B cell (primary cell): ENCODE results near the gene TRMU. TPM values are rescaled to one million over a fixed set of nuclear protein-coding genes. Genes with fewer than 3 reads are reported as not detected.

Experiments used
- ATAC-seq: fragments of 200-7000 bp; cut with Tn5 transposase; one replicate; pipeline ENCODE4 v1.10.0; 2021; ENCODE audit warnings: low read depth, mild to moderate bottlenecking, moderate number of reproducible peaks, moderate library complexity
- CTCF ChIA-PET: fragments of 350-600 bp; sonication (Branson Sonifier 250); formaldehyde crosslinking; loops from one replicate; lab custom pipeline; 2021; ENCODE audit warnings: antibody characterized with exemption, inconsistent platforms; lab: Charles Lee
- POLR2A ChIA-PET: fragments of 350-600 bp; sonication (Branson Sonifier 250); formaldehyde crosslinking; loops from one replicate; lab custom pipeline; 2021; ENCODE audit warnings: antibody characterized with exemption; lab: Charles Lee
- DNase-seq: peaks from one replicate; pipeline ENCODE4 v3.0.0; 2013
- H2AFZ ChIP-seq: 2 replicates; pipeline ENCODE4 v1.6.1; 2012; ENCODE audit warnings: mild to moderate bottlenecking, low read depth, low read length; ENCODE audit not compliant: insufficient read depth, poor library complexity, severe bottlenecking
- H3K27ac ChIP-seq, 2 donors: 1 replicate in 1 of 2; 2 replicates in 1 of 2; pipeline ENCODE4 v1.5.1; 2012 to 2013; ENCODE audit warnings: low read length in 2 of 2, mild to moderate bottlenecking in 2 of 2, moderate library complexity in 1 of 2
- H3K27me3 ChIP-seq, 4 experiments: fragments of 200-600 bp in 1 of 4; sonication (generic) in 1 of 4; replicated peaks in 1 of 4; 1 replicate in 2 of 4; 2 replicates in 2 of 4; pipeline versions ENCODE4 v1.6.1 to v1.7.0; 2013 to 2016; ENCODE audit warnings: low read length in 3 of 4, mild to moderate bottlenecking in 2 of 4, mixed read lengths in 1 of 4, moderate library complexity in 1 of 4; ENCODE audit not compliant: insufficient read depth in 4 of 4, control insufficient read depth in 3 of 4; ENCODE audit errors: control extremely low read depth in 1 of 4
- H3K36me3 ChIP-seq, 2 experiments: replicated peaks in 1 of 2; 1 replicate in 1 of 2; 2 replicates in 1 of 2; pipeline versions ENCODE4 v1.6.1 to v1.7.1; 2013; ENCODE audit warnings: low read length in 1 of 2; ENCODE audit not compliant: insufficient read depth in 2 of 2, control insufficient read depth in 1 of 2; ENCODE audit errors: control extremely low read depth in 1 of 2, extremely low read depth in 1 of 2
- H3K4me1 ChIP-seq, 2 donors: fragments of 200-600 bp in 1 of 2; sonication (generic) in 1 of 2; 1 replicate in 1 of 2; 2 replicates in 1 of 2; pipeline versions ENCODE4 v1.5.1 to v1.6.1; 2013 to 2017; ENCODE audit warnings: low read length in 2 of 2; ENCODE audit not compliant: control insufficient read depth in 2 of 2, insufficient read depth in 2 of 2
- H3K4me2 ChIP-seq: replicated peaks from 2 replicates; pipeline ENCODE3; 2012; ENCODE audit warnings: mild to moderate bottlenecking, low read depth, low read length; ENCODE audit not compliant: poor library complexity, severe bottlenecking
- H3K4me3 ChIP-seq, 5 experiments: fragments of 200-600 bp in 1 of 5; sonication (generic) in 1 of 5; 1 replicate in 3 of 5; 2 replicates in 2 of 5; pipeline versions ENCODE4 v1.5.1 to v1.7.0; 2011 to 2016; ENCODE audit warnings: low read length in 4 of 5, mild to moderate bottlenecking in 4 of 5, low read depth in 2 of 5, control low read depth in 1 of 5, moderate library complexity in 1 of 5; ENCODE audit not compliant: insufficient read depth in 1 of 5; ENCODE audit errors: control extremely low read depth in 1 of 5, extremely low read depth in 1 of 5
- H3K79me2 ChIP-seq: fragments of 200-600 bp; sonication (generic); one replicate; pipeline ENCODE4 v1.6.0; 2016; ENCODE audit warnings: low read length; ENCODE audit not compliant: control insufficient read depth, insufficient read depth
- H3K9ac ChIP-seq: fragments of 200-600 bp; sonication (generic); 2 replicates; pipeline ENCODE4 v1.6.1; 2017; ENCODE audit warnings: mild to moderate bottlenecking, low read length, moderate library complexity
- H3K9me3 ChIP-seq, 3 donors: one replicate each; pipeline versions ENCODE4 v1.6.1 to v1.7.1; 2013; ENCODE audit warnings: low read length in 2 of 3; ENCODE audit not compliant: control insufficient read depth in 2 of 3, insufficient read depth in 1 of 3; ENCODE audit errors: control extremely low read depth in 1 of 3
- H4K20me1 ChIP-seq: 2 replicates; pipeline ENCODE4 v1.6.0; 2012; ENCODE audit warnings: mild to moderate bottlenecking, low read length; ENCODE audit not compliant: insufficient read depth, control insufficient read depth, poor library complexity, severe bottlenecking
- H3K27ac Mint-ChIP-seq: one replicate; pipeline ENCODE4 v1.8.0; 2021; ENCODE audit warnings: mixed read lengths
- H3K27me3 Mint-ChIP-seq: one replicate; pipeline ENCODE4 v1.8.0; 2021; ENCODE audit warnings: mixed read lengths
- H3K4me1 Mint-ChIP-seq: one replicate; pipeline ENCODE4 v1.8.0; 2021; ENCODE audit warnings: mixed read lengths
- H3K4me3 Mint-ChIP-seq: one replicate; pipeline ENCODE4 v1.8.0; 2021; ENCODE audit warnings: mixed read lengths
- H3K9me3 Mint-ChIP-seq: one replicate; pipeline ENCODE4 v1.8.0; 2022; ENCODE audit warnings: mixed read lengths; ENCODE audit not compliant: insufficient read depth
- EZH2 ChIP-seq: IDR thresholded peaks from 2 replicates; pipeline ENCODE4 v1.6.1; 2012; ENCODE audit warnings: borderline replicate concordance, low read depth, mild to moderate bottlenecking, moderate library complexity, low read length; ENCODE audit not compliant: insufficient read depth, poor library complexity, severe bottlenecking
- WGBS: methylation state at CpG from one replicate; pipeline ENCODE4 v1.1.5; 2013; ENCODE audit warnings: missing lambda C conversion rate; ENCODE audit not compliant: insufficient coverage; 5-methylcytosine and 5-hydroxymethylcytosine counted together
- intact Hi-C: fragments of 100-400 bp; cut with micrococcal nuclease; formaldehyde crosslinking; loops from one replicate; pipeline ENCODE4 v1.10.0; 2022
- polyA plus RNA-seq: library from polyadenylated mRNA; depleted of rRNA; stranded (reverse); fragments of >200 nt; gene quantifications from 2 replicates; pipeline ENCODE4 v1.2.3, GENCODE V29; 2012
- total RNA-seq, 2 donors: library from RNA; stranded (reverse); fragments of 120-200 nt in 1 of 2; gene quantifications; 1 replicate in 1 of 2; 2 replicates in 1 of 2; pipeline versions ENCODE4 v1.2.3 to v1.2.4, GENCODE V29; 2013 to 2022
- TF ChIP-seq, protein P1 (sequence below): fragments of 200-600 bp; IDR thresholded peaks from one replicate; pipeline ENCODE4 v1.8.0; 2022; ENCODE audit warnings: antibody characterized with exemption, mild to moderate bottlenecking

Gene TRMU
- total and polyA plus RNA-seq, 2 donors (not counting 1 experiment from before 2014, with no cell fraction given): 51.0 to 76.9 TPM

DNA sequence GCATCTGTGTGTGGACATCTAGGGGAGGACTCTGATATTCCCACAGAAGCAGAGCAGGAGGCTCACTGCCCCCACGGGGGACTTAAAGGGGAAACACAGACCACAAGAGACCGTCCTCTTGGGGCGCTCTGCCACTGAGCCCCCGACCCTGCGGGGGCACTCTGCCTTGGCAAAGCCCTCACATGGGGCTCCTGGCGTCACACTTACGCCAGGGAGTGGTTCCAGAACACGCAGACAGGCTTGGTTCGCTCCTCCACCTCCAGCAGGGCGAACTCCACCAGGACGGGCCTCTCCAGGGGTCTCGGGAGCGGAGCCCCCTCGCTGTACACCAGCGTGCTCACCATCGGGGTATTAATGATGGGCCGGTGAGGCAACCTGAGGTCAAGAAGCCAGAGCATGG is 45.1 kb downstream of the TRMU start:
- H3K27ac ChIP-seq: no peak overlapping the region
- peaks cover 0 to 25% (median 14%) of the 10 kb centered on the region in 3 donors for H3K9me3 ChIP-seq
- Mint-ChIP-seq H3K9me3 (peaks cover 2% of the 10 kb centered on the region), H3K27me3 (no peaks in the 10 kb centered on the region), H3K4me3 (no peak overlapping the region), H3K27ac (no peak overlapping the region), H3K4me1 (no peaks in the 10 kb centered on the region)
- H4K20me1 ChIP-seq: no peaks in the 10 kb centered on the region
- POLR2A ChIA-PET: no interaction called here
- WGBS: 74% methylated on average over 17 of the region's 17 CpGs
- no peaks in the 10 kb centered on the region for H3K79me2 ChIP-seq
- CTCF ChIA-PET: interaction anchor here (1.2 kb wide), 1 partner anchor 13 kb away, joined by 3 read pairs; no protein-coding TSS in a partner anchor
- no peaks in the 10 kb centered on the region for H3K27me3 ChIP-seq
- peaks cover 6 to 77% of the 10 kb centered on the region in 2 experiments for H3K36me3 ChIP-seq
- TF ChIP-seq, protein P1, sequence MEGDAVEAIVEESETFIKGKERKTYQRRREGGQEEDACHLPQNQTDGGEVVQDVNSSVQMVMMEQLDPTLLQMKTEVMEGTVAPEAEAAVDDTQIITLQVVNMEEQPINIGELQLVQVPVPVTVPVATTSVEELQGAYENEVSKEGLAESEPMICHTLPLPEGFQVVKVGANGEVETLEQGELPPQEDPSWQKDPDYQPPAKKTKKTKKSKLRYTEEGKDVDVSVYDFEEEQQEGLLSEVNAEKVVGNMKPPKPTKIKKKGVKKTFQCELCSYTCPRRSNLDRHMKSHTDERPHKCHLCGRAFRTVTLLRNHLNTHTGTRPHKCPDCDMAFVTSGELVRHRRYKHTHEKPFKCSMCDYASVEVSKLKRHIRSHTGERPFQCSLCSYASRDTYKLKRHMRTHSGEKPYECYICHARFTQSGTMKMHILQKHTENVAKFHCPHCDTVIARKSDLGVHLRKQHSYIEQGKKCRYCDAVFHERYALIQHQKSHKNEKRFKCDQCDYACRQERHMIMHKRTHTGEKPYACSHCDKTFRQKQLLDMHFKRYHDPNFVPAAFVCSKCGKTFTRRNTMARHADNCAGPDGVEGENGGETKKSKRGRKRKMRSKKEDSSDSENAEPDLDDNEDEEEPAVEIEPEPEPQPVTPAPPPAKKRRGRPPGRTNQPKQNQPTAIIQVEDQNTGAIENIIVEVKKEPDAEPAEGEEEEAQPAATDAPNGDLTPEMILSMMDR: no peak
- no peak for TF ChIP-seq EZH2
- no peaks in the 10 kb centered on the region for H3K4me1 ChIP-seq
- ATAC-seq: no peak
- no peak for DNase-seq
- H2AFZ ChIP-seq: no peak overlapping the region
- no peak overlapping the region for H3K9ac ChIP-seq
- intact Hi-C loops: no loop called here
- no peak overlapping the region for H3K4me3 ChIP-seq
- no peak overlapping the region for H3K4me2 ChIP-seq

DNA sequence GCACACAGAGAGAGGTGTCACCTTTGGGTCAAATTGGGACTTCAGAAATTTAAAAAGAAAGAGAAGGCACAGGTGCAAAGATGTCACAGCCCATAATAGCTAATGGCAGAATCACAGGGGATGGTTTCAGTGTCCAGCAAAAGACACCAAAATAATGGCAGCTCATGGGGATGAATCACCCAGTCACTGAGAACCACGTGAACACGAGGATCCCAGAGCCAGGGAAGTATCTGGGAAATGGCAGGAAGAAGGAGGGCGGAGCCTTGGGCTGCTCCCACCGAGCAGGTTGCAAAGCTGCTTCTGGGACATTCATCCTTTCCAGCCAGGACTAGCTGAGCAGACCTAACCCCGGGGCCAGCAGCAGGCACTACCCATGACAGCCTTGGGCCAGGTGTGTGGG is 45.6 kb downstream of the TRMU start:
- H3K9me3 Mint-ChIP-seq: no peaks in the 10 kb centered on the region
- no peak overlapping the region for H3K4me2 ChIP-seq
- ChIA-PET CTCF (interaction anchor here (1.0 to 1.2 kb wide), 2 partner anchors 13 to 14 kb away, joined by 3 read pairs; no protein-coding TSS in a partner anchor), POLR2A (no interaction called here)
- H3K4me1 ChIP-seq: no peaks in the 10 kb centered on the region
- H3K36me3 ChIP-seq: peaks cover 2 to 74% of the 10 kb centered on the region in 2 experiments
- H4K20me1 ChIP-seq: no peaks in the 10 kb centered on the region
- ATAC-seq (no peak), DNase-seq (no peak)
- no peaks in the 10 kb centered on the region for H3K4me1 Mint-ChIP-seq
- no peaks in the 10 kb centered on the region for H3K27me3 Mint-ChIP-seq
- no peaks in the 10 kb centered on the region for H3K79me2 ChIP-seq
- H3K27ac ChIP-seq: no peak overlapping the region
- TF ChIP-seq, protein P1: no peak
- no peak for TF ChIP-seq EZH2
- intact Hi-C loops: no loop called here
- H3K4me3 Mint-ChIP-seq: no peak overlapping the region
- H3K9ac ChIP-seq: no peak overlapping the region
- no peak overlapping the region for H3K27ac Mint-ChIP-seq
- H2AFZ ChIP-seq: no peak overlapping the region
- H3K4me3 ChIP-seq: no peak overlapping the region
- peaks cover 0 to 21% (median 9%) of the 10 kb centered on the region in 3 donors for H3K9me3 ChIP-seq
- WGBS: 82% methylated on average over 3 of the region's 5 CpGs
- no peaks in the 10 kb centered on the region for H3K27me3 ChIP-seq
